GM21576 (cell line): Measurements from ENCODE around the gene COL8A2.

Source experiments
- ATAC-seq: cut with Tn5 transposase; IDR thresholded peaks from one replicate; pipeline ENCODE4 v1.9.1; 2021; ENCODE audit warnings: mild to moderate bottlenecking, moderate library complexity; ENCODE audit not compliant: unreplicated experiment

COL8A2 gene

DNA sequence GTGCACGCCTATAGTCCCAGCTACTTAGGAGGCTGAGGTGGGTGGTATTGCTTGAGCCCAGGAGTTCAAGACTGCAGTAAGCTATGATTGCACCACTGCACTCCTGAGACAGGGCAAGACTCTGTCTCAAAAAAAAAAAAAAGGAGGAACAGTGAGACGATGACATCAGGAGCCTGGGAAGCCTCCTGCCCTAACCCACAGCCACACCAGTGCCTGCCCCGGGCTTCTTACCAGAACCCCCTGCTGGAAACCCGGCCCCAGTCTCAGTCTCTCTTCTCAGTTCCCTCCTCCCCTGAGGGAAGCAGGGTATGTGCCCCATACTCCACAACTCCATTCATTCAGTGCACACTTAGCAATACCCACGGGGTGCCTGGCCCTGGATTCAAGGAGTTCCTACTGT is 9.1 kb downstream of the COL8A2 start:
- ATAC-seq, result no peak

DNA sequence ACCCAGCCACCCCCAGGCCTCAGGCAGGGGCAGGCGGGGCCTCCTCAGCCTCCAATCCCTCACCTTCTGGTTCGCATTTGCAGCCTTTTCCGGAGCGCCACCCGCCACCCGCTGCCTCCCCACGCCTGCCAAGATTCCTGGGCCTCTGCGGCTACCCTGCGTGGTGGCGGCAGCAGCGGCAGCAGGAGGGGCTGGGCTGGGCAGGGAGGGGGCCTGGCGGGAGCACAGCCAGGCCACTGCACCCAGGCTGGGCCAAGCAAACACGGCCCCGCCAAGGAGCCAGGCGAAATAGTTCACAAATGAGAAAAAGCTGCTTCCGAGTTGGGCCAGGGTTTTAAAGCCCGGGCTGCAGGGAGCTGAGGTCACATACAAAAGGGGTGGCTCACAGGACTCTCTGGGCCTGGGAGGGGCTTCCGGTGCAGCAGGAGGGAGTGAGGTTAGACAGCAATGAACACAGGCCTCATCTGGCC is 9.8 kb downstream of the COL8A2 start:
- ATAC-seq, result no peak

DNA sequence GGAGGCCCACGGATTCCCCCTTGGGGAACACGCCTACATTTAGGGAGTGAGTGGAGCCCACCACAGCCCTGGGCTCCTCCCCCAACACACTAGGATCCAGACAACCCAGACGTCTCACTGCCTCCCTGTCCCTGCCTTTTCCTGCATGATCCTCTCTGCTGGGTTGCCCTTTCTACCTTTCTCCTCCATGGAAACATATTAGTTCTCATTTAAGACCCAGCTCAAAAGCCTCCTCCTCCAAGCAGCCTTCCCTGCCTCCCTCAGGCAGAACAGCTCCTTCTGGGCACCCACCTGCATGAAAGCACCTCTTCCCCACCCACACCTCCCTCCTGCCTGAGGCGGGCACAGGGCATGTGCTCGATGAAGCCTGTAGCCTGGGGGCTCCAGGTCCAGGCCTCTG is 10.7 kb downstream of the COL8A2 start:
- no peak for ATAC-seq

DNA sequence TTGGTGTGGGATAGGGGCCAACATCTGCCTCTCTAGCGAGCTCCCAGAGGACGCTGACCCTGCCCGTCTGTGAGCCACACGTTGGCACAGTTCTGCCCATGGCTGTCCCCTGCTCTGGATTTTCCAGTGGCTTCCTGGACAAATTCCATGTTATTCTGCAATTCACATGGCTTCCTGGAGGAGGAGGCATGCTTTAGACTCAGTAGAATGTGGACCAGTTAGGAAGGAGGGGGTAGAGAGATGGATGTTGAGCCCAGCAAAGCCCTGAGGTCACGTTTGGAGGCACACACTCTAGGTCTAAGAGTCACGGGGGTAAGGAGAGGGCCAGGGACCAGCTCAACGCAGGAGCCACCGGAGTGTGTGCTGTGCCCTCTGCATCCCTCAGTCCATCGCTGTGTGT is 12.2 kb downstream of the COL8A2 start:
- no peak for ATAC-seq

DNA sequence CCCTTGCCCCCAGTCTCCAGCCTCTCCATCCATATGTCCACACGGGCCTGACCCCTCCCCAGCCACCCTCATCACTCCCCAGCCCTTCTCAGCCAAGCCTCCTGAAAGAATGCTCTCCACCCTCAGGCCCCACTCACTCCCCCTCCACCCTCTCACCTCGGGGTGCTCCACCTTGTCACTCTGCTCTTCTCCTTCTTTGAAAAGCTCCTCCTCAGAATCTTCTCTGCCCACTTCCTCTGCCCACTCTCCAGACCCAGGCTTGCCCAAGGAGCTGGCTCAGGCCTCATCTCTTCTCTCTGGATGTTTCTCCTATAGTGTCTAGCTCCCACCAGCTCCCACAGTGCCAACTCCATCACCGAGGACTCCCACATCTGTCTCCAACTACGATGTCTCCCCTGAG is 13.9 kb downstream of the COL8A2 start:
- no peak for ATAC-seq

DNA sequence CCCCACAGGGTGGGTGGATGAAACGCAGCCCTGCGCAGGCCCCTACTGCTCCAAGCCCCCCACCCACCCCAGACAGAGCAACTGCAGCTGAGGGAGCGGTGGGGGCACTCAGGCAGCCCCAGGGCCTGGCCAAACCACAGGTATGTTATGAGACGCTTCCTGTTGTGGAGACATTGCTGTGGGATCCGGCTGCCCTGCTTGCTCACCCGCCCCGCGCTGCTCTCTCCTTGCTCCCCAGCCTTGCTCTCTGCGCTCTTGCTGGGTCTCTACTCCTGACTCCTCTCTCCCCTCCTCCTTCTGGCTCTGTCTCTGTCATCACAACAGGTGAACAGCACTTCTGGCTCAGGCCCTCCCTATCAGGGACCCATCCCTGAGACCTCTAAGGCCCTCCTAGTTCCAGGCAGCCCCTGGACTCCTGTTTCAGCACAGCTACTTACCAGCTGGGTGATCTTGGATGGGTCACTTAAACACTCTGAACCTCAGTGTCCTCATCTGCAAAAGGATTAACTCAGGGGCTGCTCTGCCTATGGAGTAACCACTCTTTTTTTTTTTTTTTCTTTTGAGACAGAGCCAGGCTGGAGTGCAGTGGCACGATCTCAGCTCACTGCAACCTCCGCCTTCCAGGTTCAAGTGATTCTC is 15.9 kb downstream of the COL8A2 start:
- ATAC-seq, result no peak

DNA sequence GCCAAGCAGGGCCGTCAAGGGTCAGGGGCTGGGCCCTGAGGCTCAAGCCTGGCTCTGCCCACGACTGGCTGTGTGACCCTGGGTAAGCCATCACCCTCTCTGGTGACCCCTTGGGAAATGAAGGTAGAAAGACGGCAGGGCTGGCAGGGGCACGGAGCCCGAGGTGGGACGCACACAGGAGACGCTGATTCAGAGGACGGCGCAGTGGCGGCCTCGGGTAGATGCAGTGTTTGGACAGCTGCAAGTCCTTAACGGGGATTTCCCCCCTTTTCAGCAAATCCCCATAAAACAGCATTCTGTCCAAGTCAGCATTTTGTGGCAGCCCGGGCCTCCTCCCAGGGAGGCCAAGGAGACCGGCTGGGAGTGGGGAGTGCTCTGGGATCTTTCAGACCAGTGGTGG is 16.7 kb downstream of the COL8A2 start:
- no peak for ATAC-seq

DNA sequence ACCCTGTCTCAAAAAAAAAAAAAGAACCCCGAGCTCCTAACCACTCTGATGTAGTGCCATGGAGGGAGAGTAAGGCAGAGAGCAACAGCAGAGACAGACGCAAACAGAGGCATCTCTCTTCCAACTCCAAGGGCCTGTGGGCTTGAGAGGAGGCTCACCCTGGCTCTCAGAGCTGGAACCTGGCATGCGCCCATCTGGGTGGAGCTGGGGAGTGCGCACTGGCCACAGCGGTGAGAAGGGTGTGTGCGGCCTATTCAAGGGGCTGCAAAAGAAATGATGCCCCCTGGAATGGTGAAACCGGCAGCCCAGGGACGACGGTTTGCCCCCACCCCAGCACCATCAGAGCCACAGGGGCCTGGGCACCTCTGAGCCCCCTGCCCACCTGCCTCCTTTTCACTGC is 17.6 kb downstream of the COL8A2 start:
- no peak for ATAC-seq

DNA sequence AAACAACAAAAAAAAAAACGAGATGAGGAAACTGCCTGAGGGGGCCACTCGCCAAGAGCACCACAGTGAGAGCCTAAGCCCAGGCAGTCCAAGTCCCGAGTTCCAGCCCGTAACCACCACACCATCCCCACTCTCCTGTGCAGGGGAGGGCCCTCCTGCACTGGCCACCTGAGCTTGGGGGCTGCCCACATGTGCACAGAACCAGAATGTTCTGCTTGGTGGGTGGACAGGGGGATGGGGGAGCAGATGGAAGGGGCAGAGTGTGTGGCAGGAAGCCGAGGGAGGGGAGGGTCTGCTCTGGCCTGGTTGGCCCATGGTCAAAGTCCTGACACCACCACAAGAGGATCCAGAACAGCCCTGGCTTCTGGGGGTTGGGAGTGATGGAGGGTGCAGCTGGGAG is 18.8 kb downstream of the COL8A2 start:
- ATAC-seq, result no peak

DNA sequence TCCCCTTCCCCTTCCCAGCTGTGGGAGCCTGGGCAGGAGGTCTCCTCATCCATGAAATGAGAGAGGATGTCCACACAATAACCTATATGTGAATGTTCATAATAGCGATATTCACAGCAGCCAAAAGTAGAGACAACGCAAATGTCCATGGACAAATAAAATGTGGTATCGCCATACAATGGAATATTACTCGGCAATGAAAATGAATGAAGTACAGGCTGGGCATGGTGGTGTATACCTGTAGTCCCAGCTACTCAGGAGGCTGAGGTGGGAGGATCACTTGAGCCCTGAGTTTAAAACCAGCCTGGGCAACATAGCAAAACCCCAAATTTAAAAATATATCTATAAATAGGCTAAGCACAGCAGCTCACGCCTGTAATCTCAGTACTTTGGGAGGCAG is 23.5 kb downstream of the COL8A2 start:
- ATAC-seq, result no peak

DNA sequence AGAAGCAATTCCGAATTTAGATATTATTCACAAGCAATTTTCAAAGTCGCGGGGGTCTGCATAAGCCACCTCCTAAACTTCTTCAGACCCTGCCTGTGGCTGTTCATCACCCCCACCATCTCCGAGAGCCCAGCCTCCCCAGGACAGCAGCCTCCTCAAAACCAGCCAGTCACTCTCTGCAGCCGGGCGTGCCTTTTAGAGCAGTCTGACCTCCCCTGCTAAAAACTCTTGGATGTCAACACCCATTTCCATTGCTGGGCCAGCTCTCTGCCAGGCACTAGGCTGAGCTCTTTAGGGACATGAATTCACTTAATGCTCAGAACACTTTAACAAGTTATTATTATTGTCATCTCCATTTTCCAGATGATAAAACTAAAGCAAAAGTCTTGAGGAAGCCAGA is 24.6 kb downstream of the COL8A2 start:
- no peak for ATAC-seq

DNA sequence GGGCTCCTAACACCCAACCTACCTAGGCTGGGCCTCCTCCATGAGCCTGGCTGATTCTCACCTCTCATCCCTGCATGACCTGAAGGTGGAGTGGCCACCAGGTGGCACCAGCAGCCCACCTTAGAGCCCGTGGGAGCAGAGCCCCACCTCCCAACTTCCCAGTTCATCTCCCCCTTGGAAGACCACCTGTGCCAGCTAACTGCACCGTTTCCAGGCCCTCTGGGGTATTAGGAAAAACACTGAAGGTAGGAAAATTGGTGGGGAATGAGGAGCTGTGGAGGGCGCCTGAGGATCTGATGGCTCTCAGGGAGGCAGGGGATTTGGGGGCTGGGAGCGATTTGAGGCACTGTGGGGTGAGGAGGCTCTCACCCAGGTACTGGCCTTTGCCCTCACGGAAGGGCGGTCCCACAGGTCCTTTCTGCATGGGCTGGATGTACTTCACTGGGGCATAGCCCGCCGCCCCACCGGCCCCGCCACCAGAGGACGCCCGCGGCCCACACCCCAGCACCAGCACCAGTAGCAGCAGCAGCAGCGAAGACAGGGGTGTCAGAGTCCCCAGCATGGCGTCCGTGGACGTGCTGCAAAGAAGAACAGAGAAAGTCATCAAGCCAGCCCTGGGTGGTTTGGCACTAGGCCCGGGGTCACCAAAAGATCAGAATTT is 25.2 kb downstream of the COL8A2 start:
- ATAC-seq, result no peak

DNA sequence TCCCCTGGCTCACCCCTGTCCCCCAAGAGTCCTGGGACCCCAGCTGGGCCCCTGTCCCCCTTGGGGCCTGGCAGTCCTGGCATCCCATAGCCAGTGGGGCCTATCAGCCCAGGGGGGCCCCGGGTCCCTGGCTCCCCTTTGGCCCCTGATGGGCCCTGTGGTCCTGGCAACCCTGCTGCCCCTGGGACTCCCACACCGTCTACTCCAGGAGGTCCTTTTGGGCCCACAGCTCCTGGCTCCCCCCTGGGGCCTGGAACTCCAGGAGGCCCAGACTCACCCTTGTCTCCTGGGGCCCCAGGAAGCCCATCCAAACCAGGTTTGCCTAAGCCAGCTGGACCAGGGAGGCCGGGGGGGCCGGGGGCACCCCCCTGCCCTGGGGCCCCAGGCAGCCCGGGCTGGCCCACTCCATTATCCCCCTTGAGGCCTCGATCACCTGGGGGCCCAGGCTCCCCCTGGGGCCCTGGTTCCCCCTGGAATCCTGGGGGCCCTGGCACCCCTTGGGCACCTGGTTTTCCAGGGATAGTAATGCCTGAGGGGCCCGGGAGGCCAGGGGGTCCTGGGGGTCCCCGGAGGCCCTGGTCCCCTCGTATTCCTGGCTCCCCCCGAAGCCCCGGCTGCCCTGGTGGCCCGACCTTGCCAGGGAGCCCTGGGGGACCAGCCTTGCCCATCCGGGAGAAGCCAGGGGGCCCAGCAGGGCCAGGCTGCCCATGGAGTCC is 26.2 kb downstream of the COL8A2 start:
- no peak for ATAC-seq

DNA sequence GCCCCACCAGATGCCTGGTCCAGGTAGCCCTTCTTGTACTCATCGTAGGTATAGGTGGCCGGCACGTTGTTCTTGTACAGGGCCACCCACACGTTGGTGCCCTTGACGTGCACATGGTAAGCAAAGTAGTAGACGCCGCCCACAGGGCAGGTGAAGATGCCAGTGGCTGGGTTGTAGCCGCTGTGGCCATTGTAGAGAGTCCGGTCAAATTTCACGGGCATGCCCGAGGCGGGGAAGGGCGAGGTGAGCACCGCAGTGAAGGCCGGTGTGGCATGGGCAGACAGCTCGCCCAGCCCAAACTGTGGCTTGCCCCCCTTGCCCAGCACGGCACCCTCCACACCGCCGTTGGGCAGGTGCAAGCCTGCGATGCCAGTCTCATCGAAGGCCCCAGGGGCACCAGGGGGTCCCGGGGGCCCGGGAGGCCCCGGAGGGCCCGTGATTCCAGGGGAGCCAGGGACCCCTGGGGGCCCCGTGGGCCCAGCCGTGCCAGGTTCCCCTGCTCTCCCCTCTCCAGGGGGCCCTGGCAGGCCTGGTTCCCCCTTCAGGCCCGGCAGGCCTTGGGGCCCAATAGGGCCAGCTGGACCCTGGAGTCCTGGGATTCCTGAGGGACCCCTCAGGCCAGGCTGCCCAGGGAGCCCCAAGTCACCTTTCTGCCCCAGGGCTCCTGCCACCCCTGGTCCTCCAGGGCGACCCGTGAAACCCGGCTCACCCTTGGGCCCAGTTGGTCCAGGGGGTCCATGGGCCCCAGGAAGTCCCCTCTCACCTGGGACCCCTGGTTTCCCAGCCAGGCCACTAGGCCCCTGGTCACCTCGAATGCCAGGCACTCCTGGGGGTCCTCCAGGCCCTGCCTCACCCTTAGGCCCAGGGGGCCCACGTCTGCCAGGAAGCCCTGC is 27.1 kb downstream of the COL8A2 start:
- ATAC-seq, result no peak

DNA sequence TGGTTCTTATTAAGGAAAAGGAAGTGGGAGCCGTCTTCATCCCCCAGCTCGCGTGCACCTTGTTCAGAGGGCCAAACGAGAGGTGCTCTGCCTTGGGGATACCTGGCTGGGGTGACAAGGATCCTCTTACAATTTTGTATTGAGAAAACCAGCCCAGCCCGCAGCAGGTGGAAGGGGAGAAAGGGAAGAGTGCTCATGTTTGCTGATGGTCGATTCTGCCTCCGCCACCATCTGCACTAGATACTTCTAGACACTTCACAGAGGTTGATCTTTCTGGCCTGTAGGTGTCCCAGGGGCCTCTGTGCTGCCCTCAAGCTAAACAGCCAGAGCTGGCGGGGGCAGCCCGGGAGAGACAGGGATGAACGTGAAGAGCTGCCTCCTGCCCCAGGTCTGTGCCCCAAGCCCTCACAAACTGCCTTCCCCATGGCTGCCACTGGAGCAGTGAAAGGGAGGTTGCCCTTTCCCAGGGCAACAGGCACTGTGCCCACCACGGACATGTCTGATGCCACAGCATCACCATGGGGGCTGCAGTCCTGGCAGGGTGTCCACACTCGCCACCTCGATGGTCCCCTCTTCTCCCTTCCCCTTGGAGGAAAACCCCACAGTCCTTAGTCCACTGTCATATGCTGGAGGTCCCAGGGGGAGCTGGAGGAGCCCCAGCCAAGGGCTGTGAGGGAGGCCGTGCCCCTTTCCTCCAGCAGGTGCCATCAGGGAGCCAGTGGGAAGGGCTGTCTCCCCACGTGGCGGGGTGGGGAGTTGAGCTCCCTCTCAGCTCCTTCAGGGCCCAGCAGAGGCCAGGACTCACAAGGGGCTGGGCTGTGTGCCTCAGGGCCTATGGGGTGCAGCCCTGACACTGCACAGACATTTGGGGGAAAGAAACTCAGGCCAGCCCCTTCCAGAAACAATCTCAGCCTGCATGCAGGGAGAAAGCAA is 28.3 kb downstream of the COL8A2 start:
- ATAC-seq, result no peak

DNA sequence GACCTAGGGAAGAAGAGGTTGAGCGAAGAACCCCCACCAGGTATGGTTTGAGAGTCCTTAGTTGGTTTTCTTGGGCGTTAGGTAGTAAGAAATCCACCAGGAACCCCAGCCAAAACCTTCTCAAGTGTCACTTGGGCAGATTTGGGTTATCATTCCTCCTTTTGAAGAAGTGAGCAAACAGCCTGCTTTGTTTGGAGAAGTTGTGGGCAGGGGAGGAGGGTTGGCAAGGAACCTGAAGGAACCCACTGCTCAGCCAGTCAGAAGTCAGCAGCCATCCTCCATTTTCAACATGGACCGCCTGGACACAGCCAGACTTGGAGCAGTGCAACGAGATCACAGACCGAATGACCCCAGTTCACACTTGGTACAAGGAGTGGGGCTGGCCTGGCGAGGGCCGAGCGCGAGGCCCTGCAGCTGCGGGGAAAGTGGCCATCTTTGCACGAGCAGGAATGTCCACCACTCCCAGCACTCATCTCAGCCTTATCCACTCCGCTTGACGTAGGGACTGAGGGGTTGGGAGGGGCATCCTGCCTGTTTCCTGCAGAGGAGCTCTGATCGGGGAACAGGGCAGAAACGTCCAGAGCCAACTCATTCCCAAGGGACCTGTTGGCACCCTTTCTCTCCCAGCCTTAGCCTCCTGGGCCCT is 29.1 kb downstream of the COL8A2 start:
- no peak for ATAC-seq

DNA sequence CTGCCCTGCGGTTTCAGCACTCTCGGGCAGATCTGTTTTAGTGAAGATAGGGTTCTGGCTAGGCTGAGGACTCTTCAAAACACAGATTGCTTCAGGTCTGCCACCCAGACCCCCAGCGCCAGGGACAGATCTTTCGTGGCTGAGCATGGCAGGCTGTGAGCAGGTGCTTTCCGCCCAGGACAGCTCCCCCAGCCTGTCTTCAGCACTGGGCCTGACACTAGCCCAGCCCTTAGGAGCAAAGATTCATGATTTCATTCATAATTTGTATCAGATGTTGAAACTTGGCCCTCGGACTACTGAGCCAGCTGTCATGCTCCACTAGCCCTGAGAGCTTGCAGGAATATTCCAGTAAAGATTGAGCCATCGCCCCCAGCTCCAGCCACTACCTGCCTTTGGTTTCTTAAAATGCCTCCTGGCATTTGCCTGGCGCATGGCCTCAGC is 30.4 kb downstream of the COL8A2 start:
- no peak for ATAC-seq

DNA sequence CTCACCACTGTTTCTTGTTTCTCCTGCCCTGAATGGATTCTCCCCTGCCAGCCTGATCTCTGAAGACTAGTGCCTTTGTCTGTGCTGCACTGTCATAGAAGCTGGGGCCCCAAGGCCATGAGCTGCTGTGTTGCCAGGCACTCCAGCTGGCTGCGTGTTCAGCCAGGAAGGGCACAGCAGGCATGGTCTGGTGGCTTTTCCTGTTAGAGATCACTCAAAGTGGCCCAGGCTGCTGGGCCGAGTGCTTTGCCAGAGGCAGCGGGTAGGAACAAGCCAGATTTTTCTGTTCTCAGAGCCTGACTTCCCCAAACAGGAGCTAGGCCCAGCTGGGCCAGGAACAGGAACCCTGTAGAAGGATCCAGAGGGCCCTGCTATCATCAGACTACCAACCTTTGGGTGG is 31.1 kb downstream of the COL8A2 start:
- no peak for ATAC-seq

DNA sequence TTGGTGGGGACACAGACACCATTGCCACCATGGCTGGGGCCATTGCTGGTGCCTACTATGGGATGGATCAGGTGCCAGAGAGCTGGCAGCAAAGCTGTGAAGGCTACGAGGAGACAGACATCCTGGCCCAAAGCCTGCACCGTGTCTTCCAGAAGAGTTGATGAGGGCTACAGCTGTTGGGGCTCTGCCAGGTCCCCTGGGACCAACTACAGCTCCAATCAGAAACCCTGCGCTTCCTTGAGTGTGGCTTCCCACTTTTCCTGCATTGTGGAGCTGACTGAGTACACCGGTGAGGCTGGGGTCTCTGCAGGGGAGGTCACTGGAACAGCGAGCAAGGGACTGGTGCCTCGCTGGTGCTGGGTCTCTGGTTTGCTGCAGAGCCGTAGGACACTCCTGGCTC is 31.8 kb downstream of the COL8A2 start:
- no peak for ATAC-seq

DNA sequence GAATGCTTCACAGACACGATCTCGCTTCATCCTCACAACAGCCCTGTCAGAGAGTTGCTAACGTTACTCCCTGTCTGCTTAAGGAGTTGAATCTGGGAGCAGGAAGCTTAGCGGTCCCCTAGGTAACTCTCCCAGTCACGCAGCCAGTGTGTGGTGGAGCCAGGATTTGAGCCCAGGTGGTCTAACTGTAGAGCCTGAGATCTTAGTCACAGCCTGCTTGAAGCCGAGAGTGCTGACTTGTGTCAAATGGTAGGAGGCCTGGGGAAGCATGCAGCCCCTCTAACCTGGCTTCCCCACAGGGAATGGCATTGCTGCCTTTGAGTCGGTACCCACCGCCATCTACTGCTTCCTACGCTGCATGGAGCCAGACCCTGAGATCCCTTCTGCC is 32.2 kb downstream of the COL8A2 start:
- ATAC-seq, result no peak
